ENCODE measurements around the gene CCSER1. TPM values are rescaled to one million over a fixed set of nuclear protein-coding genes. Genes with fewer than 3 reads are reported as not detected.
A peak's percentile ranks its signal among the peaks of the same experiment; 100 is the strongest.

CCSER1 gene
- total and polyA plus RNA-seq, 4 donors: 3.5 to 66.1 (median 14.5) TPM

- WGBS (ENCODE audit: insufficient coverage): 83% methylated on average over 1 of the region's 2 CpGs
- no peaks in the 10 kb centered on the region for H3K4me1 ChIP-seq (ENCODE audit: control insufficient read depth, insufficient read depth, low read length)
- H3K4me3 ChIP-seq (ENCODE audit: low read depth, low read length): no peak overlapping the region
- H3K36me3 ChIP-seq (ENCODE audit: control insufficient read depth, insufficient read depth, low read length): no peaks in the 10 kb centered on the region
- H3K9me3 ChIP-seq (ENCODE audit: control insufficient read depth, insufficient read depth, low read length): no peaks in the 10 kb centered on the region
- no peak for DNase-seq (ENCODE audit: low read depth in 4 of 6, low spot score in 6 of 6)
- no peaks in the 10 kb centered on the region for H3K27me3 ChIP-seq (ENCODE audit: control insufficient read depth, insufficient read depth, low read length)
- no peak overlapping the region for H3K27ac ChIP-seq (ENCODE audit: low read depth, low read length)
Measured at GRCh38 chr4:90614371-90614770, 487.2 kb downstream of the CCSER1 start.

DNA sequence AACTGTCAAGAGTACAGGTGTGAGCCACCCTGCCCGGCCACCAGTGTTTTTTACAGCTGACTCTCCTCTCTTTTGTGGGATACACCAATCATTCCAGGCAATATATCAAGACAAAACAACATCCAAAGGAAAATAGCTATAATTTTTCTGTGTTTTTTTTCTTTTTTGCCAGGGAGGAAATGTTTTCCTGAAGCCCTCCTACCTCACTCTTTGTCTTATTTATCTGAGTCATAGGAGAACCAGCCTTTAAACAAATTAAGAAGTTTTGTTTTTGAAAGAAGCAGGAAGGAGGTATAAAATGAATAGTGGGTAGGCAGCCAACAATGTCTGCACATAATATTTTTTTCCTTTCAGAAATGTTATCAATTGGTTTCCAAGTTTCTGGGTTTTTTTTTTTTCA is 493.9 kb downstream of the CCSER1 start:
- Histone ChIP-seq H3K4me3 (ENCODE audit: low read depth, low read length) (no peak overlapping the region), H3K4me1 (ENCODE audit: control insufficient read depth, insufficient read depth, low read length) (no peaks in the 10 kb centered on the region), H3K36me3 (ENCODE audit: control insufficient read depth, insufficient read depth, low read length) (no peaks in the 10 kb centered on the region), H3K9me3 (ENCODE audit: control insufficient read depth, insufficient read depth, low read length) (peaks cover 2% of the 10 kb centered on the region), H3K27ac (ENCODE audit: low read depth, low read length) (no peak overlapping the region), H3K27me3 (ENCODE audit: control insufficient read depth, insufficient read depth, low read length) (no peaks in the 10 kb centered on the region)
- WGBS (ENCODE audit: insufficient coverage): 83% methylated on average over 1 of the region's 1 CpG
- DNase-seq (ENCODE audit: low read depth in 4 of 6, low spot score in 6 of 6): no peak

GRCh38 chr4:90624781-90625180 is 497.6 kb downstream of the CCSER1 start:
- H3K27ac ChIP-seq (ENCODE audit: low read depth, low read length): no peak overlapping the region
- peaks cover 2% of the 10 kb centered on the region for H3K9me3 ChIP-seq (ENCODE audit: control insufficient read depth, insufficient read depth, low read length)
- no peak overlapping the region for H3K4me3 ChIP-seq (ENCODE audit: low read depth, low read length)
- H3K36me3 ChIP-seq (ENCODE audit: control insufficient read depth, insufficient read depth, low read length): no peaks in the 10 kb centered on the region
- peak in 1 of 6 donors; percentile 45 for DNase-seq (ENCODE audit: low read depth in 4 of 6, low spot score in 6 of 6)
- H3K27me3 ChIP-seq (ENCODE audit: control insufficient read depth, insufficient read depth, low read length): no peaks in the 10 kb centered on the region
- no peaks in the 10 kb centered on the region for H3K4me1 ChIP-seq (ENCODE audit: control insufficient read depth, insufficient read depth, low read length)
- WGBS (ENCODE audit: insufficient coverage): no CpG with 5 or more reads among the region's 3 CpGs

GRCh38 chr4:90641861-90642599 is 514.8 kb downstream of the CCSER1 start:
- H3K36me3 ChIP-seq (ENCODE audit: control insufficient read depth, insufficient read depth, low read length): no peaks in the 10 kb centered on the region
- DNase-seq (ENCODE audit: low read depth in 4 of 6, low spot score in 6 of 6): peak in 3 of 6 donors; percentile 17 to 84 (median 19)
- no peak overlapping the region for H3K27ac ChIP-seq (ENCODE audit: low read depth, low read length)
- H3K4me1 ChIP-seq (ENCODE audit: control insufficient read depth, insufficient read depth, low read length): no peaks in the 10 kb centered on the region
- no peaks in the 10 kb centered on the region for H3K27me3 ChIP-seq (ENCODE audit: control insufficient read depth, insufficient read depth, low read length)
- 56% methylated on average over 3 of the region's 7 CpGs for WGBS (ENCODE audit: insufficient coverage)
- no peak overlapping the region for H3K4me3 ChIP-seq (ENCODE audit: low read depth, low read length)
- no peaks in the 10 kb centered on the region for H3K9me3 ChIP-seq (ENCODE audit: control insufficient read depth, insufficient read depth, low read length)

GRCh38 chr4:90643156-90643555 is 516.0 kb downstream of the CCSER1 start:
- no CpG with 5 or more reads among the region's 1 CpG for WGBS (ENCODE audit: insufficient coverage)
- Histone ChIP-seq H3K27me3 (ENCODE audit: control insufficient read depth, insufficient read depth, low read length) (no peaks in the 10 kb centered on the region), H3K4me1 (ENCODE audit: control insufficient read depth, insufficient read depth, low read length) (no peaks in the 10 kb centered on the region), H3K36me3 (ENCODE audit: control insufficient read depth, insufficient read depth, low read length) (no peaks in the 10 kb centered on the region), H3K9me3 (ENCODE audit: control insufficient read depth, insufficient read depth, low read length) (no peaks in the 10 kb centered on the region), H3K27ac (ENCODE audit: low read depth, low read length) (no peak overlapping the region), H3K4me3 (ENCODE audit: low read depth, low read length) (no peak overlapping the region)
- no peak for DNase-seq (ENCODE audit: low read depth in 4 of 6, low spot score in 6 of 6)

- no peaks in the 10 kb centered on the region for H3K27me3 ChIP-seq (ENCODE audit: control insufficient read depth, insufficient read depth, low read length)
Measured at GRCh38 chr4:90648311-90648710, 521.1 kb downstream of the CCSER1 start.

DNA sequence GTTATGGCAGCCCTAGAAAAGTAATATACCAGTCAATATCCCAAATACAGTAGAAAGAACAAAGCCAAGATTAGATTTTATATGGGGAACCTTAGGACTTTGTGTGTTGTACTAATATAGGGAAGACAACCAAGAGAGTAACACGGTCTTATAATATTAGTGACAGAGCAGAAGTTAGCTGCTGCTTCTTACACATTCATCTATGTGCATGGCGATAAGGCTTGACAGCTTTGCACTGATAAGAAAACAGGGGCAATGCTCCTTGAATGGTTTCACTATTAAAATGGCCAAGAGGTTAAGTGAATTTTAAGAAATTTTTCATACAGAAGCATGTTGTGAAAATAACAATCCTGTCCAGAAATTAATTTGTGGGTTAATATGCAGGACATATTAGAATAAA is 521.6 kb downstream of the CCSER1 start:
- H3K9me3 ChIP-seq (ENCODE audit: control insufficient read depth, insufficient read depth, low read length): no peaks in the 10 kb centered on the region
- H3K27ac ChIP-seq (ENCODE audit: low read depth, low read length): no peak overlapping the region
- H3K27me3 ChIP-seq (ENCODE audit: control insufficient read depth, insufficient read depth, low read length): no peaks in the 10 kb centered on the region
- no peak for DNase-seq (ENCODE audit: low read depth in 4 of 6, low spot score in 6 of 6)
- no peaks in the 10 kb centered on the region for H3K4me1 ChIP-seq (ENCODE audit: control insufficient read depth, insufficient read depth, low read length)
- no peak overlapping the region for H3K4me3 ChIP-seq (ENCODE audit: low read depth, low read length)
- no peaks in the 10 kb centered on the region for H3K36me3 ChIP-seq (ENCODE audit: control insufficient read depth, insufficient read depth, low read length)
- WGBS (ENCODE audit: insufficient coverage): no CpG with 5 or more reads among the region's 2 CpGs

More at GRCh38 chr4:90648311-90648710, 521.1 kb downstream of the CCSER1 start:
- DNase-seq (ENCODE audit: low read depth in 4 of 6, low spot score in 6 of 6): no peak
- no peaks in the 10 kb centered on the region for H3K36me3 ChIP-seq (ENCODE audit: control insufficient read depth, insufficient read depth, low read length)
- no peak overlapping the region for H3K4me3 ChIP-seq (ENCODE audit: low read depth, low read length)
- H3K27ac ChIP-seq (ENCODE audit: low read depth, low read length): no peak overlapping the region
- no peaks in the 10 kb centered on the region for H3K9me3 ChIP-seq (ENCODE audit: control insufficient read depth, insufficient read depth, low read length)
- no peaks in the 10 kb centered on the region for H3K4me1 ChIP-seq (ENCODE audit: control insufficient read depth, insufficient read depth, low read length)

DNA sequence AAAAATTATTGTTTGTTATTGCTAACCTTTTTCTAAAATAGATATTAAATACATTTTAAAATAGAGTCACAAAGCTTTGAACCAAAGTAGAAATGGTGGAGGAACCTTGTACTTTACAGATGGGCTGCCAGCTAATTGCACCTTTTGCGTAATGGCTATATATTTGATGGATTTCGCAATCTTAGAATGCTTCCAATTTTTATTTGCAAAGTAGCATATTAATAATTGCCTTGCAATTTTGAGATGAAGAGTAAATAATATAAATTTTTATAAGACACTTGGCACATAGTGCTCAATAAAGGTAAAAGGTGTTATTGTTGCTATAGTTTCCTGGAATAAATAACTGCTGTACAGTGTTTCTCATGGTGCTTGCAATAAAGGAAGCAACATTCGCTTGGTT is 533.5 kb downstream of the CCSER1 start:
- DNase-seq (ENCODE audit: low read depth in 4 of 6, low spot score in 6 of 6): no peak
- WGBS (ENCODE audit: insufficient coverage): no CpG with 5 or more reads among the region's 3 CpGs
- no peaks in the 10 kb centered on the region for H3K27me3 ChIP-seq (ENCODE audit: control insufficient read depth, insufficient read depth, low read length)
- no peaks in the 10 kb centered on the region for H3K9me3 ChIP-seq (ENCODE audit: control insufficient read depth, insufficient read depth, low read length)
- no peak overlapping the region for H3K27ac ChIP-seq (ENCODE audit: low read depth, low read length)
- H3K36me3 ChIP-seq (ENCODE audit: control insufficient read depth, insufficient read depth, low read length): no peaks in the 10 kb centered on the region
- H3K4me1 ChIP-seq (ENCODE audit: control insufficient read depth, insufficient read depth, low read length): no peaks in the 10 kb centered on the region
- H3K4me3 ChIP-seq (ENCODE audit: low read depth, low read length): no peak overlapping the region

DNA sequence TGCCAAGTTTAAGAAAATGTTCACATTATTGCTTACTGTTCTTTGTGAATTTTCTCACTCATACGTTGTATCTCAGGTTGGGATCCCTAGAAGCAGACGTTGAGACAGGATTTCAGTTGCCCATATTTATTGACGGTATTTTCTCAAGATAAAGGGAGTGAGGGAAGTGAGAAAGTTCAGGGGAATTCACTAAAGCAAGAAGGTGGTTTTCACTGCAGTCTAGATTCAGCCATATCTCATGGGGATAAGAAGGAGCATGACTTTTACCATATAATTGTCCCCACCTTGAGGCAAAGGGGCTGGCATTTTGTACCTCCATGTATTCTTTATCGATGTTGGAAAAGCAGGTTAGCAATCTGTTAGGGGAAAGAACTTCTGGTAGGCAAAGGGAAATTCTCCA is 543.0 kb downstream of the CCSER1 start:
- no peak for DNase-seq (ENCODE audit: low read depth in 4 of 6, low spot score in 6 of 6)
- Histone ChIP-seq H3K27ac (ENCODE audit: low read depth, low read length) (no peak overlapping the region), H3K4me3 (ENCODE audit: low read depth, low read length) (no peak overlapping the region), H3K4me1 (ENCODE audit: control insufficient read depth, insufficient read depth, low read length) (no peaks in the 10 kb centered on the region), H3K9me3 (ENCODE audit: control insufficient read depth, insufficient read depth, low read length) (peaks cover 3% of the 10 kb centered on the region), H3K27me3 (ENCODE audit: control insufficient read depth, insufficient read depth, low read length) (no peaks in the 10 kb centered on the region), H3K36me3 (ENCODE audit: control insufficient read depth, insufficient read depth, low read length) (no peaks in the 10 kb centered on the region)
- WGBS (ENCODE audit: insufficient coverage): 90% methylated on average over 2 of the region's 4 CpGs

DNA sequence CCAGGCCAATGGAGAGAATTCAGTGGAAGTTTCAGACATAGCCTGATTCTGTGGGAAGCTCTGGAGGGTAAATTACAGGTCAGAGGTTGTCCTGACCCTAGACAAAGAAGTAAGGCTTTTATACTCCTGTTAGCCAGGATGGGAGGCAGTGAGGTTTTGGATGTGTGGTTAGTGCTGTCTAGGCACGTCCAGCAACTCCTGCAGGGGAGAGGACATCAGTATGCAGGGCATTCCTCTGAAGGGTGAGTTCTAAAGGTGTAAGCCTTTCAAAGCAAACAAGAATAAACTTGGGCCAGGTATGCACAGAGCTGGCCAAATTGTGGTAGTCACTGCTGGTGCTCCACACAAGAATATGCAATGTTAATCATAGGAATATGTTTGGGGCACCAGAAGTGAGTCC is 562.5 kb downstream of the CCSER1 start:
- DNase-seq (ENCODE audit: low read depth in 4 of 6, low spot score in 6 of 6): no peak
- Histone ChIP-seq H3K27ac (ENCODE audit: low read depth, low read length) (no peak overlapping the region), H3K9me3 (ENCODE audit: control insufficient read depth, insufficient read depth, low read length) (no peaks in the 10 kb centered on the region), H3K36me3 (ENCODE audit: control insufficient read depth, insufficient read depth, low read length) (no peaks in the 10 kb centered on the region), H3K27me3 (ENCODE audit: control insufficient read depth, insufficient read depth, low read length) (no peaks in the 10 kb centered on the region), H3K4me3 (ENCODE audit: low read depth, low read length) (no peak overlapping the region), H3K4me1 (ENCODE audit: control insufficient read depth, insufficient read depth, low read length) (no peaks in the 10 kb centered on the region)
- 73% methylated on average over 1 of the region's 1 CpG for WGBS (ENCODE audit: insufficient coverage)

All from spinal cord (tissue), 10 donors.